NCI-H1694 (cell line): Measurements from ENCODE around the gene NUB1.
A peak's percentile ranks its signal among the peaks of the same experiment; 100 is the strongest.

Experiments used
- DNase-seq: peaks from one replicate; lab custom pipeline; 2025; lab: John Stamatoyannopoulos, UW

NUB1 gene

DNA sequence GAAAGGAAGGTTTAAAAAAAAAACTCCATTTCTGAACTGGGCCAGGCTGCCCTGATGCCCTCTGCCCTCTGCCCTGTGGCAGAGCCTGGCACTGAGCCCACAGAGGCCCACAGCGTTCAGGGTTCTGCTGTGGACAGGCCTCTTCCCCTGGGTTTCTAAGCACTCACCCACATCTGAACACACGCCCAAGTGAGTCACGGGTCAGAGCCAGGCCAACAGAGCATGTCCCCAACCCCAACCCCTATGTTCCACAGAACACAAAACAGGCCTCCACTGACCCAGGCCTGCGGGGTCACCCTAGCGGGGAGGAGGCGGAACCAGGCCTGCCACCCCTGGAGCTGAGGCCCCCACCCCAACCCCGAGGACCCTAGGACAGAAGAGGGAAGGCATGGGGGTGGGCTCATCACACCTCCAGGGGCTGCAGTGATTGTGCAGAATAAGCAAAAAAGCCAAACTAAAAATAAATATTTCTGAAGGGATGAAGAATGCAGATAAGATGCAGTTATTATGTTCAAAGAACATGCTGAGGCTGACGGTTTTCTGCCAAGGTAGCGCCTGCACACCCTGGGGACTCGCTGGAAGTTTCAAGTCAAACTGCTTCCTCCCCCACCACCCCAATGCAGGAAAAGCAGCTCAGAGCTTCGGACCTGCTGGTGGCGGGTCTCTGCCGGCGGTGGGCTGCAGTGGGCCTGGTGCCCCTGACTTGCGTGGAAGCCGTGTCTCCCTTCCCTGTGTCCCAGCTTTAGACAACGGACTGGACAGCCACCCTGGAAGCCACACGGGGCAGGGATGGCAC is 62.8 kb downstream of the NUB1 start:
- no peak for DNase-seq

DNA sequence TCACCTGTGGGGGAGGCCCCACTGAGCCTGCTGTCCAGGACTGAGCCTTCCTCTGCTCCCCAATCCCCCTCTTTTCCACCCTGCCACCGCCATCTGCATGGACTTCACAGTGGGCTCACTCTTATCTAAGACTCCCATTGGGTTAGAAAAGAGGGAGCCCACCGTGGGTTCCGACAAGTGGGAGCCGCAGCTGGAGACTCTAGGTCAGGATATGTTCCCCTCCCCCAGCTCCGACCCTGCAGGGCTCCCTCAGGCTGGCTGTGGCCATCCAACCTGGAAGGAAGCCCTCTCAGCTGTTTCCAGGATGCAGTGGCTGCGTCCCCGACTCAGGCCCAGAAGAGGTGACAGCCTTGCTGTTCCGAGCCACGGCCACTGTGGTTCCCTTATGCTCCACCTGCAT is 63.4 kb downstream of the NUB1 start:
- DNase-seq, result no peak

DNA sequence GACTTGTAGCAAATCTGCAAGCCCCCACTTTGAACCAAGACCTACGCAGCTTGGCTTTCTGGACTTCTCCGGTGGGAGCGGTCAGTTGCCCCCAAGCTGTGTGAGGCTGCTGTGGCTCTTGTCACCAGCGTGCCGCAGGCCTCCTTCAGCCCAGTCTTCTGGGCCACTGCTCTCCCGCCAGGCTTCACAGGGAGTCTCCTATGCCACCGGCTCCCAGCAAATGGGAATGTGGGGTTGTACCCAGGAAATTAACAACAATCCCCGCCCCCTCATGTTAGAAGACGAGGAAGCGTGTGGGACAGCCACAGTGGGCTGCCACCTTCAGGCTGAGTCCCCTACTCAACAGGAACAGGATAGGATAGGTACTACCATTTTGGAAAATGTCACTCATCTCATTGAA is 64.0 kb downstream of the NUB1 start:
- DNase-seq, result no peak

GRCh38 chr7:151406051-151406875 is 64.7 kb downstream of the NUB1 start:
- no peak for DNase-seq

DNA sequence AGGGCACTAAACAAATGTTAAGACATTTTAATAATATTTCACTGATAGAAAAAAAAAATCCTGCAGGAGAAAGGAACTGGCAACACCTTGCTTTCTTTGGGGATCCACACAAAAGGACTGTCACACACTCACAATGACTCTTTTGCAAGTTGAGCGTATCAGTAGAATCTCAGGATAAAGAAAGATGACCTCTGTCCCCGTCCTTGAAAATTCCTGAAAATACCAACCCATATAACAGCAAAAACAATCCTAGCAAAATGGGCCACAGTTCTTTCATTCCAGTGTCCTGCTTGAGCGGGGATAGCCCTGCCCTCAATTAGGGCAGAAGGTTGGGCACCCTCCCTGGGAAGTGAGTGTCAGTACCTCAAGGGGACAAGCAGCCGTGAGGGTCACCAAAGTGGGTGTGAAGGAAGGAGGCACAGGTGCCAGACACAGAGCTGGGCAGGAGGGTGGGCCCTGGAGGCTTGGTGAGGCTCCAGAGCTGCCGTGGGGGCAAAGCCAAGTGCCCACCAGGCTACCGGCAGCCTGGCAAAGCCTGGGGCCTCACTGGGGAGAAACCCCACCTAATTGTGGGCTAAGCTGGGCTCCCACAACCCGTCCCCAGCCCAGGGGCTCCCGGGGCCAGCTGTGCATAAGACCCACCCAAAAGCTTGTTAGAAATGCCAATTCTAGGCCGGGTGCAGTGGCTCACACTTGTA is 65.4 kb downstream of the NUB1 start:
- DNase-seq, result no peak

- DNase-seq, result no peak
These were observed 66.9 kb downstream of the NUB1 start for GRCh38 chr7:151408498-151408838.

DNA sequence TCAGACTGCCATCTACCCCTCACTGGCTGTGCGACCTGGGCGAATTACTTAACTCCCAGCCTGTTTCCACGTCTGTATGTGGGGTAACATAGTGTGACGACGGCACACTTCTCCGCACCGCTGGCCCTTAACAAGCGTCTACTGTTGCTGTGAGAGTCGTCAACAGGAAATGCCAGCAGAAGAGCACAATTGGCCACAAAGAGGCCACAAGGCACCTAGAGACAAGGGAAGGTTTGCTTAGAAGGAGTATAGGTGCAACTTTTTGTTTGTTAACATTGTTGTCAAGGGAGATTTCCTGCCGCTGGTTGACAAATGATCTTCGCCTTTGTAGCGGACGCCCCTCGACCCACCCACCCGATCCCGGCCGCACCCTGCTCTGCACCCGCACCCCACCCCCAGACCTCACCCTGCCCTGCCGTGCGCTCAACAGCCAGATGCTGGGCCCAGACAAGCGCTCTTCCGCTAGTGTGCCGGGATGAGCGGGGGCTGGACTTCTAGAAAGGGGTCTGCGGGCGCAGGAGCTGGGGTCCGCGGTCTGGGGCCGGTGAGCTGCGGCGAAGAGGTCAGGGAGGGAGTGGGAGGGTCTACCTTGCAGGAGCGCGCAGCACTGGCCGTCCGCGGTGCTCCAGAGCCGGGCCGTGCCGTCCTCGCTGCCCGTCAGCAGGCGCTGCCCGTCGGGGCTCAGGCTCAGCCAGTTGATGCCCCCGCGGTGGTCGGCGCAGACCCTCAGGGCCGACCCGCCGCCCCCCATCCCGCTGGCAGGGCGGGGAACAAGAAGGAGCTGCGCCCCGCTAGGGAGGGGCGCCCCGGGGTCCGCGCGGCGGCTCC is 67.4 kb downstream of the NUB1 start:
- DNase-seq, result no peak

DNA sequence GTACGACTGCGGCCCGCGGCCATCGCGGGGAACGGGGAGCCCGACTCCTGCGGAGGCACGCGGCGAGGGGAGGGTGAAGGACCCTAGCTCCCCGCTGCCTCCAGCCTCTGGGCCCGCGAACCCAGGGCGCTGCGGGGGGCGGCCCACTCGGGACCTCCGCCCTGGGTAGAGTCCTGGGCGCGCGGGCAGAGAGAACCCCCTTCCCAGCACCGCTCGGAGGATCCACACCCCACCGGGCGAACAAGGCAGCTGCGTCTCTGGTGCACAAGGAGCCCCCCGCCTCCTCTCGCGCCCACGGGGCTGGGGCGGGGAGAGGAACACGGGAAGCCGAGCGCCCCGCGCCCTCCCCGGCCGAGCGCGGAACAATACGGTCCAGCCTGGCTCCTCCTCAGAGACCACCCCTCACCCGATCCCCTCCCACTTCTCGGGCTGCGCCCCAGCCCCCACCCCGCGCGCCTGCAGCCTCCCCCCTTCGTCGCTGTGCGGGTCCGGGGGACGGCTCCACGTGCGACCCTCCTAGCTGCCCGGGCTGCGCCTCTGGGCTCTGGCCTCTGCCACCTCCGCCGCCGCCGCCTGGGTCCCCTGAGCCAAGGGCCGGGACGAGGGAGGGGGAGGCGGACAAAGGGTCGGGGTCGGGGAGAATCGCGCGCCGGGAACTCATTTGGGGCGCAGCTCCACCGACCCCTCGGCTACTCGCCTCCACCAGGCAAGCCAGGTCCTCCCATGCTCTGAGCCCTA is 68.2 kb downstream of the NUB1 start, which contains the start of gene WDR86:
WDR86 (minus strand) TSS at position 372 of the 738 bp plus-strand sequence. CDS start 449 bp downstream, outside the sequence.
- peak; percentile 49 for DNase-seq

DNA sequence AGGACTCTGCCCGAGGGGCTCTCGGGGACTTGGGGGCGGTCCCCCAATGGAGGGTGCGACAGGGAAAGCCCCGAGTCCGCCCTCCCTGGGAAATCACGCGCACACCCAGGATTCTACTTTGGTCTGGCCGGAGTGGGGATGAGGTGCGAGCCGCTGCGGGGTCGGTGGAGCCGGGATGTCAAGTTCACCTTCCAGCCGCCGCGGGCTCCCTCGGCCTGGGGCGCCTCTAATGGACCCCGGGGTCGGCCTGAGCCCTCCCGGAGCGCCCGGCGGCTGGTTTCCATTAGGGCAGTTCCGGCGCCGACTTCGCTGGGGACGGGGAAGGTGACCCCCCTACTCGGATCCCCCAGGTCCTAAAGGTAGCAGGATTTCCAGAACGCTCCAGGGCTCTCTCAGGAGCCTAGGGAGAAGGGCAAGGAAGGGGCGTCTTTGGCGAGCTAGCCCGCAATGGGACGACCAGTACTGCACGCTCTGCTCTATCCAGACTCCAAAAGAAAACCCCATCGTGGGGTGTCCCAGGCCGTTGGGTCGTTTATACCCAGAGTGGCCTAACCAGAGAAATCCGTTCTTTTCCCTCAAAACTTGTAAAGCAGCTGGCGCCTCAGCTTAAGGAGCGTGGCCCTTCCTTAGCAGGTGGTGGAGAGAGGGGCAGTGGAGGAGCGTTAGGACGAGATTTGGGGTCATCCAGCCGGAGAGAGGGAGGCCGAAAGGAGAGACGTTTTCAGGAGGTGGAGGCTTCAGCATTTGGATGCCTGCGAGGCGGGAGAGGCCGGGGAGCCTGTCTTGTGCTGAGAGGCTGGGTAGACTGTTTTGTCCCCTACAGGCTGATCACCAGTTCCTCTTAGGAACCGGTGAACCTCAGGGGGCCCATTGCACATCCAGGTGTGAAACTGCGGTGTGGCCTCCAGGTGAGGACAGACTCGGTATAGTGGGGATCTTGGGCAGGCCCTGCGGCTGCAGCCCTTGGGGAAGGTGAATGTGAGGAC is 69.1 kb downstream of the NUB1 start:
- DNase-seq, result no peak

DNA sequence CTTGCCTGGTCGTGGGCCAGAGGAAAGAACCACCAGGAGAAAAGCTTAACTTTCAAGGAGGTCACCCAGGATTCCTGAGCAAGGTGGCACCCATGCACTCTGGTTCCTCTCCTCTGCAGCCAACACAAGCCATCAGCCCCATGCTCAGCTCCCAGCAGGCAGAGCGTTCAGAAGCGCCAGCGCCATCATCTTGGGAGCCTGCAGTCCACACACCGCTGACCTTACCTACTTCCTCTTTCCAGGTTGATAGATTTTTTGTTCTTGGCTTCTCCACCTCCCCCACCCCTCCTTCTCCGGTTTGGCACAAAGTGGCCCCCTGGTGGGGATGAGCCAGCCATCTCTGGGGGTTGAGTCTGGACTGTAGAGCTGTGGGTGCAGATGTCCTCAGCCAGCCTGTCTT is 69.9 kb downstream of the NUB1 start:
- no peak for DNase-seq

- DNase-seq, result no peak
These were observed 70.7 kb downstream of the NUB1 start for GRCh38 chr7:151412318-151412717.

GRCh38 chr7:151413241-151413640 is 71.6 kb downstream of the NUB1 start:
- no peak for DNase-seq

GRCh38 chr7:151415375-151416105 is 73.9 kb downstream of the NUB1 start:
- DNase-seq, result no peak

DNA sequence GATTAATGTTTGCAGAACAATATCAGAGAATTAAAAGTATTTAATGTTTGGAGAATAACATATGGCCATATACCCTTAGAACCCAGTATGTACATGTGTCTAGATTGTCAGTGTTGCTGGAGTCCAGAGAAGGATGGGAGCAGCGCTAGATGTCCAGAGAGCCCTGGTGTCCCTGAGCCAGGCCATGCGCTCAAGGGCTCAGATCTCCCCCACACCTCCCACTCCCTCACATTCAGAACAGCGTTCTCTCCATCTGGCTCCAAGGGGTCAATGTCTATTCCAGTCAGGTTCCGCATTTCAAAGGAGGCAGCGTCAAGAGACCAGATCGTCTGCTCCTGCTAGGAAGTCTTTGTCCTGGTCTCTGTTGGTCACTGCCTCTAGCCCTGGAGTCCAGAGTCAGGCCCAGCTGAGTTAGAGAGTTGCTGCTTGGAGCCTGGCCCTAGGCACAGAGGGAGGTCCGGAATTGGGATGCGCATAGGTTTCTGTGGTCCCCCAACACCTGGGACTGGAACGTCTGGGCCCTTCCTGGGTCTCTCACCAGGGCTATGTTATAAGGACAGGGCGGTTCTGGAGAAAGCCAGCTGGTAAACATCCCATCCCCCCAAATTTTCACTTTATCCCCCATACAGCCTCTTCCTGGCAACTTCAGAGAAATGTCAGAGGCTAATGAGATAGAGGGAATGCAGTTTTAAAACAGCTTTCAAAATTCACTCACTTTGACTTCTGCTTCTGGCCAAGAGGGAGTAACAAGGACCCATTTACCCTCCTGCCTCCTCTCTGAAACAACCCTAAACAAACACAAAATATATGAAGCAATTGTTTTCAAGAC is 74.7 kb downstream of the NUB1 start:
- DNase-seq, result no peak

GRCh38 chr7:151416941-151417315 is 75.3 kb downstream of the NUB1 start:
- DNase-seq, result no peak

- DNase-seq, result no peak
These were observed 78.5 kb downstream of the NUB1 start for GRCh38 chr7:151420144-151420543.

DNA sequence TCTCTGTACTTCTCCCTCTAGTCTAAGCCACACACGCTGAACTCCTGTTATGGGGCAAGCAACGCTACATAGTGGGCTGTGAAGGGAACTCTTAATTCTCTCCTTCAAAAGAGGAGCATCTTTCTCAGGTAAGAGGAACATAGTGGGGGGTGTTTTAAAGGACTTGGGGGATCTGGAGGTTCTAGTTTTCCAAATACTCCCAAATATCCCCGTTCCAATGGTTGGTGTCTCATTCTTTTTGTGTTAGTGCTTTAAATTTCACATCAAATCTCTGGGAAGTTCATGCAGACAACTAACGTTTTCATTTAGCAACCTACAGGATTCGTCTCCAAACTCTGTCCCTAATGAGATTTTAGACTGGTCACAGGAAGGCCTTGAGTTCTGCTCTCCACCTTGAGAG is 80.6 kb downstream of the NUB1 start:
- no peak for DNase-seq

DNA sequence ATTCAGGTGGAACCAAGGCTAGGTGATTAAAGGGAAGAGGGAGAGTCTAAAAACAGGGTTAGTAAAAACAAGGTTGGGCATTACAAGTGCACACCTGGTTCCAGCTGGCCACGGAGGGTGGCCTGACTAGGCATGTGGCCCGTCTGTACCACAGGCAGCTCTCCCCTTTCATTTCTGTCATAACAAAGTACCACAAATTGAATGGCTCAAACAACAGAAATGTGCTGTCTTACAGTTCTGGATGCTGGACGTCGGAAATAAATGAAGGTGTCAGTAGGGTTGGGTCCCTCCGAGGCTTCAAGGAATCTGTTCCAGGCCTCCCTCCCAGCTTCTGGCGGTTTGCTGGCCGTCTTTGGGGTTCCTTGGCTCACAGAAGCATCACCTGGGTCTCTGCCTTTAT is 81.6 kb downstream of the NUB1 start:
- DNase-seq, result no peak
